SHP77 (cell line): Measurements from ENCODE around the gene ROBO1.
"Not testable (repeated sequence)": the region's sequence is repeated elsewhere in the genome, so short reads cannot be mapped to it uniquely, and the experiment has no call there.

Source experiments
- DNase-seq, 2 experiments: peaks; one replicate each; lab custom pipeline; 2025; lab: John Stamatoyannopoulos, UW

Gene ROBO1

GRCh38 chr3:79369306-79369705 is 398.5 kb downstream of the ROBO1 start:
- DNase-seq = peak; percentile 4 to 15

- DNase-seq = no peak
Observed at GRCh38 chr3:79368403-79368802, 399.4 kb downstream of the ROBO1 start.

GRCh38 chr3:79367803-79368202 is 400.0 kb downstream of the ROBO1 start:
- no peak for DNase-seq

- DNase-seq = no peak
Observed at GRCh38 chr3:79367066-79367465, 400.7 kb downstream of the ROBO1 start.

GRCh38 chr3:79366414-79366813 is 401.4 kb downstream of the ROBO1 start:
- DNase-seq = no peak

- no peak for DNase-seq
Observed at GRCh38 chr3:79364784-79365183, 403.0 kb downstream of the ROBO1 start.

GRCh38 chr3:79362571-79363270 is 405.1 kb downstream of the ROBO1 start:
- no peak for DNase-seq

- DNase-seq = peak; percentile 51
Observed at GRCh38 chr3:79361748-79362378, 405.9 kb downstream of the ROBO1 start.

GRCh38 chr3:79358327-79358726 is 409.5 kb downstream of the ROBO1 start:
- no peak for DNase-seq

GRCh38 chr3:79354179-79354688 is 413.6 kb downstream of the ROBO1 start:
- no peak for DNase-seq

GRCh38 chr3:79351699-79352098 is 416.1 kb downstream of the ROBO1 start:
- DNase-seq = no peak

- DNase-seq = no peak
Observed at GRCh38 chr3:79344876-79345871, 422.6 kb downstream of the ROBO1 start.

GRCh38 chr3:79341961-79342360 is 425.8 kb downstream of the ROBO1 start:
- DNase-seq = no peak

- no peak for DNase-seq
Observed at GRCh38 chr3:79339846-79340245, 428.0 kb downstream of the ROBO1 start.

GRCh38 chr3:79337798-79338197 is 430.0 kb downstream of the ROBO1 start:
- no peak for DNase-seq

GRCh38 chr3:79329154-79329553 is 438.6 kb downstream of the ROBO1 start:
- no peak for DNase-seq

GRCh38 chr3:79326642-79327041 is 441.2 kb downstream of the ROBO1 start:
- no peak for DNase-seq

GRCh38 chr3:79325833-79326383 is 441.9 kb downstream of the ROBO1 start:
- DNase-seq = not testable (repeated sequence)

- DNase-seq = no peak
Observed at GRCh38 chr3:79317551-79318518, 450.0 kb downstream of the ROBO1 start.

- no peak for DNase-seq
Observed at GRCh38 chr3:79314962-79315361, 452.8 kb downstream of the ROBO1 start.

- DNase-seq = no peak
Observed at GRCh38 chr3:79314544-79314943, 453.3 kb downstream of the ROBO1 start.
